ENCODE measurements around the gene GALNT15.

The GALNT15 gene

GRCh38 chr3:16188071-16188470, 13.6 kb downstream of the GALNT15 start:
- no peak for DNase-seq

DNA sequence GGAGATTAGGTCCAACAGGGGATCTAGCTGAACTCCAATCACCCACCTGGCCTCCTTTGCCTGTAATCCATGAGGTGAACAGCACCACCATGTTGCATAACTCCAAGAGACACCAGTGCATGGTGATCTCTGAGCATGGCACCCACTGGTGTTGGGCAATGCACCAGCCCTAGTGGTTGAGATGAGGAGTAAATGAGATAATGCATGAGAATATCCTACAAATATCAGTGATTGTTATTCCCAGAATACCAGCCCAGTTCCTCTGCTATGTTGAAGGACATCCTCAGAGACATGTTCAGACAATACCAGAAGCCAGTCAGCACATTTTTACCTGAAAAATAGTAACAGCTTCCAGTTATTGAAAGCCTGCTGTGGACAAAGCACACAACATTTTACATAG, 14.7 kb downstream of the GALNT15 start:
- no peak for DNase-seq

DNA sequence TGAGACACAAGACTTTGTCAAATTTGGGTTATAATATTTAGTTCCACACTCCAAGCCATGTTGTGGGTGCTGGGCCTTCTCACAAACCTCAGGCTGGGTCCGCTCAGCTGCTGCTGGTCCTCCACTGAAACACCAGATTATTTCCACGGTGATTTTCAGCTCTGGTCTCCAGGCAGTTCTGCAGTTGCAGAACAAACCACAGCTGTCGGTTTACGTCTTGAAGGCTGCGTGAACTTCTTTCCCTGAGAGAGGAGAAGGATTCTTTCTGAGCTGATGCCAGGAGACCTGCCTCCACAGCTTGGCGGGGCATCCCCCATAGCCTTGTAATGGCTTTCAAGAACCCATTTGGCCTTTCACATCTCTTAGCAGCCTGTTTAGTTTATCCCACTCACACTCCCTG, 16.2 kb downstream of the GALNT15 start:
- no peak for DNase-seq

DNA sequence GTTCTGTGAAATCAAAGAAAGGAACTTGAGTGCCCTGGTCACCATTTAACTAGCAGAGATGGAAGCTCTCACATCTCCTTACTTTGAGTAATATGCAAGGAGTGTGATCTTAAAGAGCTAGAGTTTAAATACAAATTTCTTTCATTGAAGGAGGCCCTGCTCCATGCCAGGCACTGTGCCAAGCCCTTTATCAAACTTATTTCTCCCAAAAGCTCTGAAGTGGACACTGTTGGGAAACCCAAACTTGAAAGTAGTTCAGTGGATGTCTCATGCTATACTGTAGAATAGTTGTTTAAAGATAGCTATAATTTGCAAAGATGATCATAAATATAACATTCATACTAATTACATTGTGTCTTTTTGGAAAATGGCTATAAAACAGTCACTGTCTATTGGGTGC, 17.1 kb downstream of the GALNT15 start:
- DNase-seq = no peak

GRCh38 chr3:16192176-16192811, 17.8 kb downstream of the GALNT15 start:
- no peak for DNase-seq

DNA sequence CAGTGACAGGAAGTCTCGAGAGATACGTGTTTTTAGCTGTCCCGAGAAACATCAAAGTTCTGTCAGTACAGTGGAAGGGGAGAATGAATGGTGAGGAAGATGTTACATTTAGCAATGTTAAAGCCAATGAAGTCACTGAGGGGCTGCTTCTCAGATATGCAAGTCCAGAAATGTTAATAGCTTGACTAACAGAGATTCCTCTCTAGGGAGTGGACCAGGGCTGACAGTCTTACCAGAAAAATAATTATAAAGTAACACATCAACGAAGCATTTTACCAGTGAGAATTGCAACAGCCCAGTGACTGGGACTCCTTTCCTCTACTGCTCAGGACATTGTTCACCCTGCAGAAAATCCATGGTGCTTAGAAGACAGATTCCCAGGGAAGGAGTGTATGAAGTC, 23.9 kb downstream of the GALNT15 start:
- no peak for DNase-seq

DNA sequence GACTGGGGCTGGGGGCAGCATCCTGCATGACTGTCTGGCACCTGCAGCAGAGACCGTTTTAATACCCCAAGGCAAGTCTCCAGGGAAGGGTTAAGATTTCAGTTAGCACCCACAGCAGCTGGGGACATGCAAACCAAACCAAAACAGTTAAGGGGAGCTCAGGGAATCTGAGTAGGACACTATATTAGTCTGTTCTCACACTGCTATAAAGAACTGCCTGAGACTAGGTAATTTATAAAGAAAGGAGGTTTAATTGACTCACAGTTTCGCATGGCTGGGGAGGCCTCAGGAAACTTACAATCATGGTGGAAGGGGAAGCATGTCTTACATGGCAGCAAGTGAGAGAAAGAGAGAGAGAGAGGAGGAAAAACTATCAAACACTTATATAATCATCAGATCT, 25.3 kb downstream of the GALNT15 start:
- no peak for DNase-seq

DNA sequence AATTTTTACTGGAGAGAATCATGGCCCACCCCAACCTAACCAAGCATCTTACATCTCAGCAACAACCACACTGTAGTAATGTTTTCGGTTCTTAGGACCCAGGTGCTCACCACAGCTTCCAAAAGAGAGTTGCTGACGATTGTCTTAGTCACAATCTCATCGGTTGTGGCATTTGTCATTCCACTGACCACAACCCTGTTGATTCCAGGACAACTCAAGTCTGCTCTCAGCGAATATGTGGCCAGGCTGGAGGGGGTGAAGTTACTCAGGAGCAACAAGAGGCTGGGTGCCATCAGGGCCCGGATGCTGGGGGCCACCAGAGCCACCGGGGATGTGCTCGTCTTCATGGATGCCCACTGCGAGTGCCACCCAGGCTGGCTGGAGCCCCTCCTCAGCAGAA, 25.9 kb downstream of the GALNT15 start:
- no peak for DNase-seq

GRCh38 chr3:16203031-16203430, 28.6 kb downstream of the GALNT15 start:
- no peak for DNase-seq

DNA sequence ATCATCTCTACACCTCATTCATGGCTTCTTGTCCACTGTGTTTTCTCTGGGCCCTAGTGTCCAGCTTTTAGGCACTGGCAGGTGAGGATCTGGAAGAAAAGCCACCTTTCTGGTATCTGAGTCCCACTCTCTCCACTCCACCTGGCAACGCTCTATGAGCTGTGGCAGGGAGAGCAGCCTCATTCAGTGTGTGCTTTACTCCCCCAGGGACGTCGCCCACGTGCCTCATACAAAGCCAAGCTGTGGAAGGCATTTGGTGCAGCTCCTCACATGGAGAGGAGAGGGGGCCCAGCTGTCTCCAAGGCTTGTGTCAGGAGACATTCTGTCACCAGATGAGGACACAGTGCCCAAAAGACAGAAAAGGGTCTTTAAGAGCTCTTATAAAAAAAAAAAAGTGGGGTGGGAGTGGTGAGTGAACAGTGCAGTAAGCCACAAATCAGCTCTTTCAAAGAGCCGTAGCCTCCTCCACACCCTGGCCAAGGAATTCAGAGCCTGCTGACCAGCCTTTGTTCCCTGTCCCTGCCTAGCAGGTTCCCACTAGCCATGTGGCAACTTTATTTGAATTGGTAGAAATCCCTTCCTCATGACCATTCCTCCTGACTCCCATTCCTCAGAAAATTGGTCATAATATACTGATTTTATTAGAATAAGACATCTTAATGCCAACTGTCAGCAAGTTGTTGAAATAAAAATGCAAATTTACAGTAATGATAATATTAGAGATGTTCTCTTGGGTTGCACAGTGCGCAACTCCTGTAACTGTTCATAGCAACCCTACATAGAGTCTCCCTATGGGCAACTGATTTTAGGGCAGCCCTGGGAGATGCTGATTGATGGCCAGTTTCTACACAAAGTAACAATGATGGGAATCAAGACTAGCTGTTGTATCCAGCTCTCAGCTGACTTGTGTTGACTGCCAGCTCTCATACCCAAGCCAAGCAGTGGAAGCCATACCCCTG, 29.5 kb downstream of the GALNT15 start:
- DNase-seq = no peak

DNA sequence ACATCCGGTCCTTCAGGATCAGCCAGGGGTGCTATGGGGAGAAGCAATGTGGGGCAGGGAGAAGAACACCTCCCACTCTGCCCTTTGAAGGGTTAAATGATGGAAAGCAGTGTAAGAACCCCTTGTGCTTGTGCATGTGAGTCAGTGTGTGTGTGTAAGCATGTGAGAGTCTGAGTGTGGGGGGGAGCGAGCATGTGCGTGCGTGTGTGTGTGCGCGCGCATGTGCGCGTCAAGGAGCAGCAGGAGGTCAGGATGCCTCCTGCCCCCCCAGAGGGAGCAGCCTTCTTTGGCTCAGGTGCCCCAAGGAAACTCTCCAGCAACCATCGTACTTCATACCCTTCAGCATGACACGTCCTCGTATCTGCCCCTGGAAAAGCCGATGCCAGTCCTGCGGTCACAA, 30.3 kb downstream of the GALNT15 start:
- no peak for DNase-seq

- DNase-seq = no peak
These were observed 30.8 kb downstream of the GALNT15 start for GRCh38 chr3:16205156-16205870.

GRCh38 chr3:16207031-16207430, 32.6 kb downstream of the GALNT15 start:
- no peak for DNase-seq

DNA sequence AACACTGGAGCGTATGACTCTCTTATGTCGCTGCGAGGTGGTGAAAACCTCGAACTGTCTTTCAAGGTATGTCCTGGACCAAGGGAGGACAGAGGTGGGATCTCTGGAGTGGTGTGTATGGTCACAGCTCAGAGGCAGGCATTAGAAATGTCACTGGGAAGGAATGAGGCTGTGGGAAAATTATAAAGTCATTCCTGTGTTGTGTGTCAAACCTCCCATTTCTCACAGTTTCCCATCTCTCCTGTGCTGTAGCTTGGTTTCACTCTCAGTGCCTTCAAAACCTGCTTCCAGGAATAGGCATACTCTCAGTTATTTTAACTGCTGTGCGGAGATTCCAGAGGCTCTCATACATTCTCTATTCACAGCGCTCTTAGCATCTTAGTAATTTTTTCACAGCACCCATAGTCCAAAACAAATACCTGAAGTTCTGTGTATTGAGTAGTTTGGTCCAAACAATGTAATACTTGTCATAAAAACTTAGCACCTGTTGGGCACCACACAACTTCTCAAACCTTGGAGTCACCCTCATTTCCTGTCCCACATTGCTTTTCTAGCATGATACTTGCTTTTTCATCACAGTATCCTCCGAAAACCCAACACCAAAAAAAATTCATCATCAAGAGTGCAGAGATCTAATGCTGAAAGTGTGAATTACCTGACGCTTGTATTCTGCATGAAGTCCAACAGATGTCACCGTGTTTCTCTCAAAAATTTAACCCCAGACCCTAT, 36.9 kb downstream of the GALNT15 start:
- DNase-seq = no peak

DNA sequence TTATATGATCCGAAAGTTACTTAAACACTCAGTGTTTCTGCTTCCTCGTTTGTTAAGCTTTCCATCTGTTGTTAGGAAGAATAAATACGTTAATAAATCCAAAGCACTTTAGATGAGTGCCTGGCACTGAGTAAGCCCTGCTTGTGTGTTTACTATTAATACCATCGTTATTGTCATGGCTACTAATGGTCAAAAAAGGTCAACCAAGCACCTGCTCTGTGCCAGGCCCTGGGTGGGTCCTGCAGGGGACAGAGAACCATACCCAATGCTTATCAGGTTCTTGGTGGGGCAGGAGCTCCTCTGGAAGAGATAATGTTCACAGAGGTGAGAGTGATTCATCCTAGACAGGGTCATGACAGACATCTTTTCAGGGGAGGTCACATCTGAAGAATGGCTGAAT, 39.9 kb downstream of the GALNT15 start:
- DNase-seq = no peak

DNA sequence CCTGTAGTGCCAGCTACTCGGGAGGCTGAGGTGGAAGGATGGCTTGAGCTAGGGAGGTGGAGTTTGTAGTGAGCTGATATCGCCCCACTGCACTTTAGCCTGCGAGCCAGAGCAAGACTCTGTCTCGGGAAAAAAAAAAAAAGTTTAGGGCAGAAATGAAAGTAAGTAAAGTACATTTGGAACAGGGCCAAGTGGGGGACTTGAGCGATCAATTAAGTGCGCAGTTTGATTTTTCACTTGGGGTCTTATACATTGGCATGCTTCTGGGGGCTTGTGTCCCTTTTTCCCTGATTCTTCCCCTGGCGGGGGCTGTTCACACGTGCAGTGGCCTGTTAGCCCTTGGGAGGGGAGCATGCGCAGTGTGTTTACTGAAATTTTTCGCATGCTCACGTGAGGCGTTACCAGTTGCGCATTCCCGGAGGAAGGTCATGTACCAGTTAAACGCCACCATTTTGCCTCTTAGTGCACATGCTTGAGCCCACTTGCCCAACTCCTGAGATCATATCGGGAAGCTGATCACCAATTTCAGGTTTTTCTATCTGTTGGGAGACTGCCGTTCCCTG, 42.0 kb downstream of the GALNT15 start:
- no peak for DNase-seq

DNA sequence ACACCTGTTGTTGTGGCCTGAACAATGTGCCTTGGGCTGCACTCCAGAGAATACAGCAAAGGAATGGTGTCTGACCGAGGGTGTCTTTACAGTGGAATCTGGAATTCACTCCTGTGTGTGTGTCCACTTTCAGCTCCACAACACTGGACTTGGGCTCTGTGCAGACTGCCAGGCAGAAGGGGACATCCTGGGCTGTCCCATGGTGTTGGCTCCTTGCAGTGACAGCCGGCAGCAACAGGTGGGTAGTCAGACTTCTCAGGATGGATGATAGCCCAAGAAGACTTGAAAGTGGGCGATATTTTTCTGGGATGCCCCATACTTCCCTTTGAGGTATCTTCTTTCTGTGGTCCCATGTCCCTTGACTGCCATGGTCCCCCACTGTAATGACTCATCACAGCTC, 45.3 kb downstream of the GALNT15 start:
- DNase-seq = no peak

DNA sequence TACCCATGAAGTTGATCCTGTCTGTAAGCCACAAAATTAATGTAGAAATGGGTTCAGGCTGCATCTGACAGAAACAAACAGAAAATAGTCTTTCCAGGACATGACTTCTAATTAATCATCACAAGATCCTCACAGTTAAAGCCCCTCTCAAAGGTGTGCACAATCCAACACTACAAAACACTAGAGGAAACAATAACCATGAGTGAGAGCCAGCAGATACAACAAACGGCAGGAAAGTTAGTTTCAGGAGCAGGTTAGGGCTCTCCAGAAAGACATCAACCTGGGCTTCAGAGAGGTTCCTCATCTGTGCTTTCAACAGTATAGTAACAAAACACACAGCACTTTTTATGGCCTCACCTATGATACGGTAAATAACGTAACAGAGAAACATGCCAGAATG, 47.5 kb downstream of the GALNT15 start:
- no peak for DNase-seq

GRCh38 chr3:16222547-16222946, 48.1 kb downstream of the GALNT15 start:
- DNase-seq = no peak

DNA sequence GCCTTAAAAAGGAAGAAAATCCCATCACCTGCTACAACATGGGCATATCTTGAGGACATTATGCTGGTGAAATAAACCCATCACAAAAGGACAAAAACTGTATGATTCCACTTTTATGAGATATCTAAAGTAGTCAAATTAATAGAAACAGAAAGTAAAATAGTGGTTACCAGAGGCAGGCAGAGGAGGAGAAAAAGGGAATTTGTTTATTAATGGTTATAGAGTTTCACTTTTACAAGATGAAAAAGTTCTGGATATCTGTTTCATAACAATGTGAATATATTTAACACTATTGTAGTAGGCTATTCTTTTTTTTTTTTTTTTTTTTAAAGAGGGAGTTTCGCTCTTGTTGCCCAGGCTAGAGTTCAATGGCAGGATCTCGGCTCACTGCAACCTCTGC, 49.8 kb downstream of the GALNT15 start:
- DNase-seq = no peak

GRCh38 chr3:16227566-16227965, 53.1 kb downstream of the GALNT15 start:
- no peak for DNase-seq

GRCh38 chr3:16229681-16230080, 55.2 kb downstream of the GALNT15 start:
- no peak for DNase-seq

- DNase-seq = no peak
These were observed 57.5 kb downstream of the GALNT15 start for GRCh38 chr3:16231983-16232382.
